SK-N-SH treated with all-trans-retinoic acid at 6 μM for 48 hours (cell line): ENCODE results near the gene GLYAT.

Experiments used
- ATAC-seq: fragments of 200-7000 bp; cut with Tn5 transposase; 3 replicates; pipeline ENCODE4 v1.9.1; 2020; ENCODE audit warnings: mild to moderate bottlenecking, moderate library complexity
- ARNTL ChIP-seq: fragments of 450-650 bp; formaldehyde crosslinking; IDR thresholded peaks from 2 replicates; pipeline ENCODE4 v1.5.0; 2020; ENCODE audit warnings: low read depth, mild to moderate bottlenecking, moderate library complexity, borderline replicate concordance
- BACH2 ChIP-seq: fragments of 250-450 bp; sonication (Bioruptor Pico); IDR thresholded peaks from 2 replicates; pipeline ENCODE4 v1.9.0; 2021; ENCODE audit warnings: mild to moderate bottlenecking, borderline replicate concordance
- CSDC2 ChIP-seq: fragments of 250-450 bp; sonication (Bioruptor Pico); IDR thresholded peaks from 2 replicates; pipeline ENCODE4 v1.5.0; 2020; ENCODE audit warnings: mild to moderate bottlenecking, moderate library complexity
- CSRNP3 ChIP-seq: fragments of 250-450 bp; sonication (Bioruptor Pico); IDR thresholded peaks from 2 replicates; pipeline ENCODE4 v1.5.1; 2021; ENCODE audit warnings: mild to moderate bottlenecking, moderate library complexity
- ESRRG ChIP-seq: fragments of 250-450 bp; sonication (Bioruptor Pico); IDR thresholded peaks from 2 replicates; pipeline ENCODE4 v1.6.1; 2021; ENCODE audit warnings: mild to moderate bottlenecking
- GLIS3 ChIP-seq: fragments of 250-450 bp; sonication (Bioruptor Pico); IDR thresholded peaks from 2 replicates; pipeline ENCODE4 v1.5.0; 2020; ENCODE audit warnings: mild to moderate bottlenecking, moderate library complexity
- ISL1 ChIP-seq: fragments of 250-450 bp; sonication (Bioruptor Pico); IDR thresholded peaks from 2 replicates; pipeline ENCODE4 v2.1.2; 2022; ENCODE audit warnings: mild to moderate bottlenecking, moderate library complexity
- PPARA ChIP-seq: fragments of 250-450 bp; sonication (Bioruptor Pico); IDR thresholded peaks from 2 replicates; pipeline ENCODE4 v1.5.0; 2020; ENCODE audit warnings: mild to moderate bottlenecking, borderline replicate concordance
- SNAI2 ChIP-seq: fragments of 250-450 bp; sonication (Bioruptor Pico); IDR thresholded peaks from 2 replicates; pipeline ENCODE4 v1.5.0; 2020; ENCODE audit warnings: mild to moderate bottlenecking, moderate library complexity
- TCF4 ChIP-seq: fragments of 250-450 bp; sonication (Bioruptor Pico); IDR thresholded peaks from 2 replicates; pipeline ENCODE4 v1.8.0; 2021; ENCODE audit warnings: mild to moderate bottlenecking, moderate library complexity, borderline replicate concordance
- TOX ChIP-seq: fragments of 250-450 bp; sonication (Bioruptor Pico); IDR thresholded peaks from 2 replicates; pipeline ENCODE4 v1.8.0; 2021; ENCODE audit warnings: mild to moderate bottlenecking, moderate library complexity, borderline replicate concordance
- TSHZ2 ChIP-seq: fragments of 250-450 bp; sonication (Bioruptor Pico); IDR thresholded peaks from 2 replicates; pipeline ENCODE4 v1.5.0; 2020; ENCODE audit warnings: mild to moderate bottlenecking, moderate library complexity
- ZC3H10 ChIP-seq: fragments of 250-450 bp; sonication (Bioruptor Pico); IDR thresholded peaks from 2 replicates; pipeline ENCODE4 v1.5.1; 2021; ENCODE audit warnings: mild to moderate bottlenecking, moderate library complexity
- ZFP30 ChIP-seq: fragments of 450-650 bp; formaldehyde crosslinking; IDR thresholded peaks from 2 replicates; pipeline ENCODE4 v1.5.0; 2022; ENCODE audit warnings: mild to moderate bottlenecking, moderate library complexity
- ZNF565 ChIP-seq: fragments of 450-650 bp; formaldehyde crosslinking; conservative IDR thresholded peaks from 2 replicates; pipeline ENCODE4 v1.5.0; 2020; ENCODE audit warnings: low read depth, mild to moderate bottlenecking, moderate library complexity
- ZNF70 ChIP-seq: fragments of 450-650 bp; formaldehyde crosslinking; IDR thresholded peaks from 2 replicates; pipeline ENCODE4 v1.5.0; 2020; ENCODE audit warnings: mild to moderate bottlenecking, moderate library complexity
- ZNF8 ChIP-seq: fragments of 450-650 bp; formaldehyde crosslinking; IDR thresholded peaks from 2 replicates; pipeline ENCODE4 v1.5.0; 2020; ENCODE audit warnings: mild to moderate bottlenecking, moderate library complexity
- TF ChIP-seq, protein P1 (sequence below): fragments of 250-450 bp; sonication (Bioruptor Pico); IDR thresholded peaks from 2 replicates; pipeline ENCODE4 v1.8.0; 2021; ENCODE audit warnings: low read depth, mild to moderate bottlenecking, moderate library complexity, borderline replicate concordance

Gene GLYAT

DNA sequence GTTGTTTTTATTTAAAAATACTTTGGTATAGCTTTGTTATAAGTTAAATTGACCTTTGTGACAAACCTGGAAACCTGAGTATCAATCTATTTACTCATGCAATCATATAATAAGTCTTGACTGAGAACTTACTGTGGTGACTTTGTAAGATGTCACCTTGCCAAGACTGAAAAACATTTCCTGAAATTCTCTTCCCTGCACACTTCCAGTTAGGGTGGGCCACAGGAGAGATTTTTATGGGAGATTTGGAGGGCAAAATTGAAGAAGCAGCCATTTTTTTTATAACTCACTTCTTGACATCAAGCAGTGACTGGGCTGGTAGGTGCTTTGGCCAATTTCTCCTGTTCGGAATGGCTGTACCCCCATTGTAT is 31.4 kb upstream of the GLYAT start:
- TF ChIP-seq ZC3H10 (CRISPR knock-in tag), result no peak
- no peak for ATAC-seq

- TF ChIP-seq ZNF70 (no peak), CSRNP3 (CRISPR knock-in tag) (no peak), CSDC2 (CRISPR knock-in tag) (no peak), ISL1 (CRISPR knock-in tag) (no peak), TCF4 (CRISPR knock-in tag) (no peak), PPARA (CRISPR knock-in tag) (no peak), ZC3H10 (CRISPR knock-in tag) (no peak), ARNTL (CRISPR knock-in tag) (no peak), ZNF8 (CRISPR knock-in tag) (no peak), BACH2 (no peak)
- TF ChIP-seq, protein P1, sequence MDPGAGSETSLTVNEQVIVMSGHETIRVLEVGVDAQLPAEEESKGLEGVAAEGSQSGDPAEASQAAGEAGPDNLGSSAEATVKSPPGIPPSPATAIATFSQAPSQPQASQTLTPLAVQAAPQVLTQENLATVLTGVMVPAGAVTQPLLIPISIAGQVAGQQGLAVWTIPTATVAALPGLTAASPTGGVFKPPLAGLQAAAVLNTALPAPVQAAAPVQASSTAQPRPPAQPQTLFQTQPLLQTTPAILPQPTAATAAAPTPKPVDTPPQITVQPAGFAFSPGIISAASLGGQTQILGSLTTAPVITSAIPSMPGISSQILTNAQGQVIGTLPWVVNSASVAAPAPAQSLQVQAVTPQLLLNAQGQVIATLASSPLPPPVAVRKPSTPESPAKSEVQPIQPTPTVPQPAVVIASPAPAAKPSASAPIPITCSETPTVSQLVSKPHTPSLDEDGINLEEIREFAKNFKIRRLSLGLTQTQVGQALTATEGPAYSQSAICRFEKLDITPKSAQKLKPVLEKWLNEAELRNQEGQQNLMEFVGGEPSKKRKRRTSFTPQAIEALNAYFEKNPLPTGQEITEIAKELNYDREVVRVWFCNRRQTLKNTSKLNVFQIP (CRISPR knock-in tag), result no peak
- no peak for ATAC-seq
These were observed 30.8 kb upstream of the GLYAT start for GRCh38 chr11:58762284-58763119.

GRCh38 chr11:58757439-58757838 is 25.7 kb upstream of the GLYAT start:
- no peak for ATAC-seq
- no peak for TF ChIP-seq BACH2
- no peak for TF ChIP-seq ZNF565 (CRISPR knock-in tag)
- no peak for TF ChIP-seq TSHZ2 (CRISPR knock-in tag)
- TF ChIP-seq GLIS3 (CRISPR knock-in tag), result no peak
- no peak for TF ChIP-seq SNAI2 (CRISPR knock-in tag)
- TF ChIP-seq TCF4 (CRISPR knock-in tag), result no peak
- TF ChIP-seq, protein P1 (CRISPR knock-in tag), result no peak
- no peak for TF ChIP-seq ESRRG
- TF ChIP-seq ZNF8 (CRISPR knock-in tag), result no peak
- TF ChIP-seq ZNF70, result no peak
- TF ChIP-seq CSDC2 (CRISPR knock-in tag), result no peak
- no peak for TF ChIP-seq TOX (CRISPR knock-in tag)
- TF ChIP-seq ZFP30, result no peak
- no peak for TF ChIP-seq CSRNP3 (CRISPR knock-in tag)
- TF ChIP-seq ARNTL (CRISPR knock-in tag), result no peak
- no peak for TF ChIP-seq PPARA (CRISPR knock-in tag)
